H1 (cell line): ENCODE data around the gene CGNL1. TPM values are rescaled to one million over a fixed set of nuclear protein-coding genes. Genes with fewer than 3 reads are reported as not detected.

Experiments
- CBX8 ChIP-seq: fragments of 300-800, 300-1000 bp; sonication (generic); IDR thresholded peaks from 2 replicates; pipeline ENCODE4 v1.7.1; 2016; ENCODE audit warnings: low read depth, low read length, borderline replicate concordance
- CEBPB ChIP-seq: IDR thresholded peaks from 2 replicates; pipeline ENCODE4 v1.6.1; 2012; ENCODE audit warnings: low read depth, low read length
- CTBP2 ChIP-seq: IDR thresholded peaks from 2 replicates; pipeline ENCODE4 v1.7.0; 2011; ENCODE audit warnings: borderline replicate concordance, mild to moderate bottlenecking, moderate library complexity, mixed read lengths, low read length; ENCODE audit not compliant: insufficient read depth, insufficient read length
- PHF8 ChIP-seq: fragments of 200-600 bp; sonication (generic); conservative IDR thresholded peaks from 2 replicates; pipeline ENCODE4 v1.7.1; 2012; ENCODE audit warnings: low read depth, mild to moderate bottlenecking, inconsistent platforms, low read length, moderate library complexity
- polyA plus RNA-seq, 7 experiments: library from polyadenylated mRNA; depleted of rRNA in 3 of 7; stranded (reverse) in 5 of 7; unstranded in 2 of 7; fragments of >200 nt in 5 of 7; fragments of 200-250 nt in 2 of 7; gene quantifications; 1 replicate in 5 of 7; 2 replicates in 1 of 7; 4 replicates in 1 of 7; pipeline versions ENCODE4 v1.2.1 to v1.2.3, GENCODE V29; 2011 to 2013; ENCODE audit warnings: missing spikeins in 2 of 7, mixed read lengths in 2 of 7
- total RNA-seq: library from RNA; stranded (reverse); fragmentation: NEBNext Ultra II Directional; extraction: Animal tissue kit (Norgen Biotek cat#: 25700); gene quantifications from 2 replicates; pipeline ENCODE4 v1.2.1, GENCODE V29; 2021
- TF ChIP-seq, protein P1 (sequence below), 3 experiments: IDR thresholded peaks; 1 replicate in 2 of 3; 2 replicates in 1 of 3; pipeline versions ENCODE4 v1.5.1 to v1.6.1; 2011; ENCODE audit warnings: low read length in 3 of 3, mild to moderate bottlenecking in 3 of 3, inconsistent platforms in 2 of 3, low read depth in 1 of 3, moderate library complexity in 1 of 3; ENCODE audit not compliant: insufficient read depth in 1 of 3; ENCODE audit errors: control extremely low read depth in 1 of 3

The CGNL1 gene
- total and polyA plus RNA-seq, 2 of the 8 experiments (the other 6 are each of a cell fraction or from before 2014, with no cell fraction given): 21.8 to 75.6 TPM

- TF ChIP-seq, protein P1, sequence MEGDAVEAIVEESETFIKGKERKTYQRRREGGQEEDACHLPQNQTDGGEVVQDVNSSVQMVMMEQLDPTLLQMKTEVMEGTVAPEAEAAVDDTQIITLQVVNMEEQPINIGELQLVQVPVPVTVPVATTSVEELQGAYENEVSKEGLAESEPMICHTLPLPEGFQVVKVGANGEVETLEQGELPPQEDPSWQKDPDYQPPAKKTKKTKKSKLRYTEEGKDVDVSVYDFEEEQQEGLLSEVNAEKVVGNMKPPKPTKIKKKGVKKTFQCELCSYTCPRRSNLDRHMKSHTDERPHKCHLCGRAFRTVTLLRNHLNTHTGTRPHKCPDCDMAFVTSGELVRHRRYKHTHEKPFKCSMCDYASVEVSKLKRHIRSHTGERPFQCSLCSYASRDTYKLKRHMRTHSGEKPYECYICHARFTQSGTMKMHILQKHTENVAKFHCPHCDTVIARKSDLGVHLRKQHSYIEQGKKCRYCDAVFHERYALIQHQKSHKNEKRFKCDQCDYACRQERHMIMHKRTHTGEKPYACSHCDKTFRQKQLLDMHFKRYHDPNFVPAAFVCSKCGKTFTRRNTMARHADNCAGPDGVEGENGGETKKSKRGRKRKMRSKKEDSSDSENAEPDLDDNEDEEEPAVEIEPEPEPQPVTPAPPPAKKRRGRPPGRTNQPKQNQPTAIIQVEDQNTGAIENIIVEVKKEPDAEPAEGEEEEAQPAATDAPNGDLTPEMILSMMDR (IDR thresholded peaks at IDR 0.05; ENCODE audit: control extremely low read depth in 1 of 3, insufficient read depth in 1 of 3, low read depth in 1 of 3, low read length in 3 of 3): no peak
- no peak for TF ChIP-seq CTBP2
- TF ChIP-seq CBX8: no peak
- no peak for TF ChIP-seq CEBPB
- TF ChIP-seq PHF8: no peak
Measured at GRCh38 chr15:57389991-57390390, 13.7 kb downstream of the CGNL1 start (continued).
